C4-2B (cell line): Measurements from ENCODE around the gene BSG.

Experiments
- H3K27ac ChIP-seq: fragments of 450-650 bp; 2 replicates; pipeline ENCODE4 v1.5.1; 2017
- ZFX ChIP-seq: fragments of 450-650 bp; IDR thresholded peaks from 2 replicates; pipeline ENCODE4 v1.6.1; 2017
- TF ChIP-seq, protein P1 (sequence below): fragments of 450-650 bp; conservative IDR thresholded peaks from 2 replicates; pipeline ENCODE4 v1.5.1; 2017; ENCODE audit warnings: mild to moderate bottlenecking

The BSG gene

DNA sequence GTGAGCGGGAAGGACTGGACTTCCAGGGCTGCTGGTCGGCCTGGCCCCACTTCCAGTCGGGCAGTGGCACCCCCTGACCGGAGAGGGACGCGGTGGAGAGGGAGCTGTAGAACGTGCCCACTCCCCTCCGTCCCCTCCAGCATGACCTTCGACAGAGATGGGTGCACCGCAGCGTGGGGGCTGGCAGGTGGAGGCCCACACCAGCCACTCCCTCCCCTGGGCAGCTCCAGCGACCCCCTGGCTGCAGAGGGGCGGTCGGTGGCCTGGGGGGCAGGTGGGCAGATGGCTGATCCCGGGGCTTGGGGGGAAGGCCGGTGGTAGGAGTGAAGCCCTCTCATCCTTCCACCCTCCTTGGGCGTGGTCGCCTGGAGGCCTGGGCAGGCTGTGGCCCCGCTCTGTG lies 19.7 kb downstream of the BSG start:
- no peak overlapping the region for H3K27ac ChIP-seq
- TF ChIP-seq, protein P1, sequence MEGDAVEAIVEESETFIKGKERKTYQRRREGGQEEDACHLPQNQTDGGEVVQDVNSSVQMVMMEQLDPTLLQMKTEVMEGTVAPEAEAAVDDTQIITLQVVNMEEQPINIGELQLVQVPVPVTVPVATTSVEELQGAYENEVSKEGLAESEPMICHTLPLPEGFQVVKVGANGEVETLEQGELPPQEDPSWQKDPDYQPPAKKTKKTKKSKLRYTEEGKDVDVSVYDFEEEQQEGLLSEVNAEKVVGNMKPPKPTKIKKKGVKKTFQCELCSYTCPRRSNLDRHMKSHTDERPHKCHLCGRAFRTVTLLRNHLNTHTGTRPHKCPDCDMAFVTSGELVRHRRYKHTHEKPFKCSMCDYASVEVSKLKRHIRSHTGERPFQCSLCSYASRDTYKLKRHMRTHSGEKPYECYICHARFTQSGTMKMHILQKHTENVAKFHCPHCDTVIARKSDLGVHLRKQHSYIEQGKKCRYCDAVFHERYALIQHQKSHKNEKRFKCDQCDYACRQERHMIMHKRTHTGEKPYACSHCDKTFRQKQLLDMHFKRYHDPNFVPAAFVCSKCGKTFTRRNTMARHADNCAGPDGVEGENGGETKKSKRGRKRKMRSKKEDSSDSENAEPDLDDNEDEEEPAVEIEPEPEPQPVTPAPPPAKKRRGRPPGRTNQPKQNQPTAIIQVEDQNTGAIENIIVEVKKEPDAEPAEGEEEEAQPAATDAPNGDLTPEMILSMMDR: no peak
- no peak for TF ChIP-seq ZFX

DNA sequence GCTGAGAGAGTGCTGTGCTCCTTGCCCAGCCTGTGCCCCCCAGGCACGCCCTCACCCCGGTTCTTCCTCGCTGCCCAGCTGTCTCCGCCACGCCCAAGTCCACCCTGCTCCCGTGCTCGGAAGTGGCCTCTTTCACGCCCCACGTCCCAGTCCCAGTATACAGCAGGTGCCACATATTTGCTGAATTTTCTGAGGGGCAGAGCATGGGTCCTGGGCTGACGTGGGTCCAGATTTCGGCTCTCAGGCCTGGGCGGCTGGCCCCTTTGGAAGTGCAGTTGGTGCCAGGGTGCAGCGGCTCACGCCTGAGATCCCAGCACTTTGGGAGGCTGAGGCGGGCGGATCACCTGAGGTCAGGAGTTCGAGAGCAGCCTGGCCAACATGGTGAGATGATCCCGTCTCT lies 20.7 kb downstream of the BSG start:
- TF ChIP-seq, protein P1: no peak
- no peak for TF ChIP-seq ZFX

DNA sequence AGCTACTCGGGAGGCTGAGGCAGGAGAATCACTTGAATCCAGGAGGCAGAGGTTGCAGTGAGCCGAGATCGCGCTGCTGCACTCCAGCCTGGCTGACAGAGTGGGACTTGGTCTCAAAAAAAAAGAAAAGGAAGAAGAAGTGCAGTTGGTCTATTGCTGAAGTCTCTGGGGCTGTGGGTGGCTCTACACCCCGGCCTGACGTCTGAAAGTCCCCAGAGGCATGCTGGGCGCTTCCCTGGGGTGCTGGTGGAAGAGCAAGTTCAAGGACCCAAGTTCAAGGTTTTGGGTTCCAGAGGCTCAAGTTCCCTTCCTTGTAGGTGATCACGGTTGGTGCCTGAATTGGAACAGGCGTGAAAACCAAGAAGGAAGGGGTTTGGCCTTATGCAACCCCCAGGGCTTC lies 21.1 kb downstream of the BSG start:
- TF ChIP-seq, protein P1: no peak
- no peak for TF ChIP-seq ZFX
- H3K27ac ChIP-seq: no peak overlapping the region

More for the DNA sequence above, 20.7 kb downstream of the BSG start:
- no peak overlapping the region for H3K27ac ChIP-seq

DNA sequence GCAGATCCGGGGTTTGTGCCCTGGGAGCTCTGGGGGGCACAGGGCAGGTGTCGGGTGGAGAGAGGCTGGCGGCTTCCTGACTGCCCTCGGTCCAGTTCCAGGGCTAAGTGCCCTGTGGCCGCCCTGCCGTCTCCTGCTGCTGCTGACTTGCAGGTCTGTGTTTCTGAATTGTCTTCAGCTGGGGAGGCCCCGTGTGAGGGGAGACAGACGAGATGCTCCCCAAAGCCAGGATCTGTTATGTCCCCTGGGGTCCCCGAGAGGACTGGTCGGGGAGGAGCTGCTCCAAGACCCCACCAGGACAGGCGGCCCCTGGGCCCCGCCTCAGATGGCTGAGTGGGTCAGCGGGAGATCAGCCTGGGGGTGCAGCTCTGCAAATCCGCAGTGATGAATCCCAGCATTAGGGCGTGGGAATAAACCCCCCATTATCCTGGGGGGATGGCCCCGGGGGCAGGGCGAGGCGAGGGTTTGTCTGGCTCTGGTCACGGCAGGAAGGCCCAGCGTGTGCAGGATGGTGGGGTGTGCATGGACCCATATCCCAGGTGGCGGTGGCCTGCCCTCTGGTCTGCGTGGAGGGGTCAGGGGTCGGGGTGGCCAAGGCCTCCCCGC lies 22.0 kb downstream of the BSG start:
- no peak for TF ChIP-seq ZFX
- TF ChIP-seq, protein P1: no peak
- no peak overlapping the region for H3K27ac ChIP-seq

DNA sequence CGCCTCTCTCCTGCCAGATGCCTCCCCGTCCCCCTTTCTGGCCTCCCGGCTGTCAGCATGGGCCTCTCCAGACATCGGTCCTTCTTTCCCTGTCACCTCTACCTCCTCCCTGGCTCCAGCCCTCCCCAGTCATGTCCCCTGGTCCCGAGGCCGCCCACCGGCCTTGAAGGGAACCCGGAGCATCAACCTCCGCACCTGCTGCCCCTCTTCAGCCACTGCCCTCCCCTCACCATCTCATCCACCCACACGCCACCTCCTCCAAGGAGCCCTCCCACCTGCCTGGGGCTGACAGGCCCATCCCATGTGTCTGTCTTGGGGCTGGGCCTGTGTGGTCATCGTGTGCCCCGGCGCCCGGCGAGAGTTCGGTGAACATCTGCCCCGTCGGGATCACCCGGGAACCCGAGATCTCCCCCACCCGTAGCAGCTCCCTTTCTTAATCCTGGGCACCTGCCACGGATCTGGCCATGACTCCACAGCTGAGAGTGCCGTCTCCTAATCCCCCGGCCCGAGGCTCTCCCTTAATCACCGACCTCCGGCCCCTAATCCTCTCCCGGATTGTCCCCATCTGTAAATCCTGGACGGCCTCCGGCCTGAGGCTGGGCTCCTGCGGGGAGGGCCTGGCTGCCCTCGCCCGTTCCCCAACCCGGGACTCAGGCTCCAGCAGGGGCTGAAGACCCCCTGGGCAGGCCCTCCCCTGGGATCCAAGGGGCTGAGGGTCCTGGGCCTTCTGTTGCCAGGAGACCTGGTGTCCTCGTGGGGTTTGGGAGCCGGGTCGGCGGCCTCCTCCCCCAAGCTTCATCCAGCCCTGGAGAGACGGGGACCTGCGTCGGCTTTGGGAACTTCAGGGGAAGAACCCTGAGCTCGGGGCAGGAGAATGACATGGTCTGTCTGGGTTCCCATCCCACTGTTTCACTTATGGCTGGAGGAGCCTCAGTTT lies 23.2 kb downstream of the BSG start:
- TF ChIP-seq ZFX: no peak
- TF ChIP-seq, protein P1: no peak
- no peak overlapping the region for H3K27ac ChIP-seq

DNA sequence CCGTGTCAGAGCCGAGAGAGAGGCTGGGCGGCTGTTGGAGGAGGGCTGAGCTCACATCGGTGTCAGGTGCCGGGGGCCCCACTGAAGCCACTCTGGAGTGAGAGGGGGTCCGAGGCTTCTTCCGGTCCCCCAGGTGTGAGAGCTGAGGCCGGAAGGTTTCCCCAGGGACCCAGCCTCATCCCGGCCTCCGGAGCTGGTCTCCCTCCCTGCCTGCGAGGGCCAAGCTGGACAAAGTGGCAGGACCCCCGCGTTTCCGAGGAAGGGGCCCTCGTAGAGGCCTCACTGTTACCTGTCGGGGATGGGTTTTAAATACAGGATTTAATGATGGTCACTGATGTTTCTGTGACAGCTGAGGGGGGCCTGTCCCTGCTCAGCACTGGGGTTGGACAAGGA lies 23.9 kb downstream of the BSG start:
- H3K27ac ChIP-seq: no peak overlapping the region
- TF ChIP-seq ZFX: no peak
- TF ChIP-seq, protein P1: no peak
